GM12878 (cell line): ENCODE data around the gene DHX32. TPM values are rescaled to one million over a fixed set of nuclear protein-coding genes. Genes with fewer than 3 reads are reported as not detected.

Experiments
- ATAC-seq: fragments of 200-7000 bp; cut with Tn5 transposase; 3 replicates; pipeline ENCODE4 v1.9.1; 2020; ENCODE audit warnings: mild to moderate bottlenecking, moderate library complexity
- BruUV-seq: library from RNA; stranded (reverse); fragments of 400-500 nt; replicated peaks from 2 replicates; lab custom pipeline; 2021; lab: Mats Ljungman, UMichigan
- CTCF ChIA-PET: fragments of 300-600 bp; sonication (Branson Sonifier 250); formaldehyde crosslinking; extraction: SDS; loops from one replicate; lab custom pipeline; 2021; ENCODE audit warnings: inconsistent platforms; lab: Yijun Ruan, JAX
- POLR2A ChIA-PET: fragments of 350-600 bp; formaldehyde crosslinking; extraction: SDS; loops from one replicate; lab custom pipeline; 2021; ENCODE audit warnings: inconsistent platforms; lab: Charles Lee
- RAD21 ChIA-PET: fragments of 300-600 bp; sonication (Branson Sonifier 250); formaldehyde crosslinking; loops from one replicate; lab custom pipeline; 2023; ENCODE audit warnings: antibody characterized with exemption; ENCODE audit not compliant: unreplicated experiment; lab: Charles Lee
- SMC1A ChIA-PET: fragments of 300-600 bp; sonication (Branson Sonifier 250); formaldehyde crosslinking; loops from one replicate; lab custom pipeline; 2023; ENCODE audit not compliant: unreplicated experiment, uncharacterized antibody; lab: Charles Lee
- DNase-seq: peaks from one replicate; pipeline ENCODE4 v3.0.0-alpha.2; 2011; ENCODE audit warnings: low read depth, low spot score
- FAIRE-seq: peaks from 3 replicates; lab custom pipeline; 2011; peaks lifted over from hg19 to GRCh38; lab: Jason Lieb, UNC
- H2AFZ ChIP-seq: 2 replicates; pipeline ENCODE4 v1.6.0; 2011; ENCODE audit warnings: low read depth, low read length, control low read depth; ENCODE audit not compliant: control insufficient read depth
- H3K27ac ChIP-seq: 2 replicates; pipeline ENCODE4 v1.5.1; 2011; ENCODE audit warnings: control low read depth; ENCODE audit not compliant: control insufficient read depth, insufficient read depth
- H3K27me3 ChIP-seq, 2 experiments: replicated peaks in 1 of 2; 2 replicates each; pipeline versions ENCODE4 v1.6.0 to v1.6.1; 2011; ENCODE audit warnings: low read length in 1 of 2; ENCODE audit not compliant: control insufficient read depth in 2 of 2, insufficient read depth in 2 of 2
- H3K36me3 ChIP-seq, 2 experiments: 2 replicates each; pipeline ENCODE4 v1.5.1; 2011; ENCODE audit warnings: low read length in 1 of 2; ENCODE audit not compliant: control insufficient read depth in 2 of 2, insufficient read depth in 2 of 2
- H3K4me1 ChIP-seq: 2 replicates; pipeline ENCODE4 v1.6.1; 2011; ENCODE audit warnings: mild to moderate bottlenecking, low read length, moderate library complexity, mixed read lengths; ENCODE audit not compliant: control insufficient read depth, insufficient read depth
- H3K4me2 ChIP-seq: 2 replicates; pipeline ENCODE4 v1.6.0; 2011; ENCODE audit warnings: control low read depth; ENCODE audit not compliant: control insufficient read depth, insufficient read depth
- H3K4me3 ChIP-seq: fragments of 200-600 bp; sonication (generic); 2 replicates; pipeline ENCODE4 v1.5.1; 2016
- H3K79me2 ChIP-seq: 2 replicates; pipeline ENCODE4 v1.6.0; 2011; ENCODE audit warnings: low read length; ENCODE audit not compliant: control insufficient read depth, insufficient read depth
- H3K9ac ChIP-seq: 2 replicates; pipeline ENCODE4 v1.8.0; 2011; ENCODE audit warnings: low read length, control low read depth, mixed read lengths; ENCODE audit not compliant: control insufficient read depth, insufficient read depth
- H3K9me3 ChIP-seq: replicated peaks from 3 replicates; pipeline ENCODE4 v1.5.1; 2011; ENCODE audit warnings: mild to moderate bottlenecking, low read length; ENCODE audit not compliant: control insufficient read depth, insufficient read depth
- H4K20me1 ChIP-seq: 2 replicates; pipeline ENCODE4 v1.6.0; 2011; ENCODE audit not compliant: control insufficient read depth, insufficient read depth
- CBFB ChIP-seq: IDR thresholded peaks from 2 replicates; pipeline ENCODE4 v1.6.1; 2016; ENCODE audit warnings: antibody characterized with exemption, low read depth
- CHD1 ChIP-seq: IDR thresholded peaks from 2 replicates; pipeline ENCODE4 v1.6.1; 2012; ENCODE audit warnings: low read depth, low read length, improper control_type of control experiment
- CUX1 ChIP-seq: IDR thresholded peaks from 2 replicates; pipeline ENCODE4 v1.6.1; 2012; ENCODE audit warnings: improper control_type of control experiment, low read depth, low read length; ENCODE audit not compliant: insufficient replicate concordance
- IKZF2 ChIP-seq, 2 experiments: fragments of 450-650 bp; IDR thresholded peaks; 2 replicates each; pipeline ENCODE4 v1.6.1; 2017; ENCODE audit warnings: mild to moderate bottlenecking in 2 of 2, moderate library complexity in 2 of 2
- MEF2B ChIP-seq: fragments of 450-650 bp; IDR thresholded peaks from 2 replicates; pipeline ENCODE4 v1.6.1; 2018; ENCODE audit warnings: mild to moderate bottlenecking, moderate library complexity; ENCODE audit not compliant: partially characterized antibody, poor library complexity, severe bottlenecking
- NR2F1 ChIP-seq: fragments of 450-650 bp; conservative IDR thresholded peaks from 2 replicates; pipeline ENCODE4 v1.6.1; 2017; ENCODE audit warnings: mild to moderate bottlenecking
- POU2F2 ChIP-seq: IDR thresholded peaks from 3 replicates; pipeline ENCODE4 v1.6.1; 2011; ENCODE audit warnings: low read depth, mild to moderate bottlenecking, low read length, borderline replicate concordance
- STAT1 ChIP-seq: fragments of 450-650 bp; conservative IDR thresholded peaks from 2 replicates; pipeline ENCODE4 v1.6.1; 2014; ENCODE audit warnings: antibody characterized with exemption, mild to moderate bottlenecking
- TCF3 ChIP-seq: IDR thresholded peaks from 2 replicates; pipeline ENCODE4 v1.6.1; 2012; ENCODE audit warnings: low read depth, mild to moderate bottlenecking, low read length, borderline replicate concordance; ENCODE audit not compliant: insufficient read depth
- WRNIP1 ChIP-seq: IDR thresholded peaks from 2 replicates; pipeline ENCODE4 v1.6.1; 2011; ENCODE audit warnings: low read depth, low read length, improper control_type of control experiment, borderline replicate concordance
- ZBTB11 ChIP-seq: fragments of 450-650 bp; formaldehyde crosslinking; IDR thresholded peaks from 2 replicates; pipeline ENCODE4 v1.5.0; 2022; ENCODE audit warnings: mild to moderate bottlenecking, missing genetic modification characterization
- ZBTB33 ChIP-seq: fragments of 450-650 bp; IDR thresholded peaks from 2 replicates; pipeline ENCODE4 v1.6.1; 2017; ENCODE audit warnings: mild to moderate bottlenecking
- WGBS: methylation state at CpG from one replicate; pipeline ENCODE4 v1.1.6; 2016; ENCODE audit warnings: low lambda C conversion rate; ENCODE audit not compliant: insufficient replicate concordance, insufficient coverage; ENCODE audit errors: missing lambda C conversion rate; 5-methylcytosine and 5-hydroxymethylcytosine counted together
- in situ Hi-C: fragments of 300-500 bp; cut with MboI; formaldehyde crosslinking; loops from 9 replicates; pipeline ENCODE4 v1.14.3; 2018; ENCODE audit warnings: mixed read lengths
- intact Hi-C: fragments of 100-400 bp; cut with micrococcal nuclease; formaldehyde crosslinking; loops from one replicate; pipeline ENCODE4 v1.14.2; 2022; ENCODE audit not compliant: unreplicated experiment
- polyA plus RNA-seq, 11 experiments: library from polyadenylated mRNA; depleted of rRNA in 4 of 11; unstranded in 6 of 11; stranded (reverse) in 5 of 11; fragments of >200 nt; fragmentation: Nextera tagmentation in 4 of 11; fragmentation: Illumina TruSeq in 1 of 11; extraction: Ambion mirVana in 4 of 11; extraction: Trizol in 1 of 11; gene quantifications; 1 replicate in 1 of 11; 2 replicates in 10 of 11; pipeline versions ENCODE4 v1.2.1 to v1.2.3, GENCODE V29; 2011 to 2016; ENCODE audit warnings: inconsistent platforms in 2 of 11, missing spikeins in 2 of 11, low read depth in 1 of 11
- total RNA-seq, 4 experiments: library from RNA; depleted of rRNA in 3 of 4; stranded (reverse); fragments of >200 nt in 3 of 4; fragmentation: Illumina TruSeq in 1 of 4; extraction: Trizol in 1 of 4; gene quantifications; 2 replicates each; pipeline versions ENCODE4 v1.2.1 to v1.2.3, GENCODE V29; 2013 to 2021

DHX32 gene
- total and polyA plus RNA-seq, 10 of the 15 experiments (the other 5 are each of a cell fraction or from before 2014, with no cell fraction given), result 5.4 to 21.0 (median 16.0) TPM

- ATAC-seq, result no peak
- no peaks in the 10 kb centered on the region for H4K20me1 ChIP-seq
- BruUV-seq, result no TSS peak
- H3K4me1 ChIP-seq, result no peaks in the 10 kb centered on the region
- intact Hi-C loops (no loop called here), in situ Hi-C loops (no loop called here)
- no peak overlapping the region for H3K4me2 ChIP-seq
- DNase-seq, result no peak
- no peak overlapping the region for H3K4me3 ChIP-seq
- SMC1A ChIA-PET, result no interaction called here
- no peak overlapping the region for H3K27ac ChIP-seq
- POLR2A ChIA-PET, result no interaction called here
- H2AFZ ChIP-seq, result no peak overlapping the region
- CTCF ChIA-PET, result no interaction called here
- no peaks in the 10 kb centered on the region for H3K27me3 ChIP-seq
- RAD21 ChIA-PET, result no interaction called here
- H3K9ac ChIP-seq, result no peak overlapping the region
- no peaks in the 10 kb centered on the region; a peak in 1 of 4 replicates for H3K36me3 ChIP-seq
- TF ChIP-seq WRNIP1, result no peak
- no peak for TF ChIP-seq CBFB
- TF ChIP-seq ZBTB33, result no peak
- TF ChIP-seq IKZF2 (IDR thresholded peaks at IDR 0.05), result no peak
- TF ChIP-seq MEF2B, result no peak
- TF ChIP-seq CHD1, result no peak
- no peak for TF ChIP-seq NR2F1
- TF ChIP-seq TCF3, result no peak
- no peak for TF ChIP-seq CUX1
- TF ChIP-seq POU2F2, result no peak
- TF ChIP-seq STAT1, result no peak
- TF ChIP-seq ZBTB11 (CRISPR knock-in tag), result no peak
- FAIRE-seq, result no peak
- H3K79me2 ChIP-seq, result no peaks in the 10 kb centered on the region
- H3K9me3 ChIP-seq, result no peaks in the 10 kb centered on the region
- WGBS, result 98% methylated on average over 7 of the region's 7 CpGs
Measured at GRCh38 chr10:125852487-125852886, 28.6 kb downstream of the DHX32 start.
